Body of pancreas (tissue), 4 donors: ENCODE measurements around the gene FRMD5. TPM values are rescaled to one million over a fixed set of nuclear protein-coding genes. Genes with fewer than 3 reads are reported as not detected.

Experiments used
- ATAC-seq: fragments of 150-250 bp; one replicate; pipeline ENCODE4 v1.9.1; 2016
- DNase-seq, 4 donors: peaks; one replicate each; pipeline ENCODE4 v3.0.0-alpha.2; 2019
- H3K27ac ChIP-seq, 4 donors: fragments of 200-600 bp; sonication (generic); 1 replicate in 3 of 4; 2 replicates in 1 of 4; pipeline versions ENCODE4 v1.5.1 to v1.6.1; 2016 to 2019; ENCODE audit warnings: mild to moderate bottlenecking in 1 of 4, mixed read lengths in 1 of 4, moderate library complexity in 1 of 4
- H3K27me3 ChIP-seq, 2 donors: fragments of 200-600 bp; sonication (generic); one replicate each; pipeline ENCODE4 v1.6.0; 2016; ENCODE audit warnings: mild to moderate bottlenecking in 1 of 2
- H3K36me3 ChIP-seq, 2 donors: fragments of 200-600 bp; sonication (generic); replicated peaks in 1 of 2; 2 replicates each; pipeline ENCODE4 v1.5.1; 2016; ENCODE audit warnings: low read depth in 2 of 2; ENCODE audit not compliant: insufficient read depth in 1 of 2
- H3K4me1 ChIP-seq: fragments of 200-600 bp; sonication (generic); one replicate; pipeline ENCODE4 v1.6.0; 2016
- H3K4me3 ChIP-seq, 2 donors: fragments of 200-600 bp; sonication (generic); 1 replicate in 1 of 2; 2 replicates in 1 of 2; pipeline ENCODE4 v1.5.1; 2016 to 2019
- H3K9me3 ChIP-seq, 3 donors: fragments of 200-600 bp; sonication (generic); 1 replicate in 2 of 3; 2 replicates in 1 of 3; pipeline ENCODE4 v1.5.1; 2016
- POLR2A ChIP-seq, 3 donors: fragments of 450-650 bp; IDR thresholded peaks; one replicate each; pipeline ENCODE4 v1.6.1; 2016; ENCODE audit warnings: antibody characterized with exemption in 3 of 3, mild to moderate bottlenecking in 2 of 3
- WGBS, 2 donors: methylation state at CpG; one replicate each; pipeline ENCODE4 v1.1.5; 2017; 5-methylcytosine and 5-hydroxymethylcytosine counted together
- intact Hi-C: fragments of 100-400 bp; cut with DNase I; formaldehyde crosslinking; loops from one replicate; pipeline ENCODE4 v1.15.1; 2023
- total RNA-seq, 2 donors: library from RNA; depleted of rRNA; stranded (reverse); fragments of >200 nt; gene quantifications; one replicate each; pipeline ENCODE4 v1.1.0, GENCODE V29; 2016
- TF ChIP-seq, protein P1 (sequence below), 7 experiments: fragments of 450-650 bp in 4 of 7; fragments of 200-600 bp in 3 of 7; sonication (generic) in 3 of 7; IDR thresholded peaks; one replicate each; pipeline ENCODE4 v1.5.1; 2016 to 2019; ENCODE audit warnings: antibody characterized with exemption in 7 of 7

Gene FRMD5
- total RNA-seq, 2 donors from 2014 or later: 1.3 TPM; not detected in 1

DNA sequence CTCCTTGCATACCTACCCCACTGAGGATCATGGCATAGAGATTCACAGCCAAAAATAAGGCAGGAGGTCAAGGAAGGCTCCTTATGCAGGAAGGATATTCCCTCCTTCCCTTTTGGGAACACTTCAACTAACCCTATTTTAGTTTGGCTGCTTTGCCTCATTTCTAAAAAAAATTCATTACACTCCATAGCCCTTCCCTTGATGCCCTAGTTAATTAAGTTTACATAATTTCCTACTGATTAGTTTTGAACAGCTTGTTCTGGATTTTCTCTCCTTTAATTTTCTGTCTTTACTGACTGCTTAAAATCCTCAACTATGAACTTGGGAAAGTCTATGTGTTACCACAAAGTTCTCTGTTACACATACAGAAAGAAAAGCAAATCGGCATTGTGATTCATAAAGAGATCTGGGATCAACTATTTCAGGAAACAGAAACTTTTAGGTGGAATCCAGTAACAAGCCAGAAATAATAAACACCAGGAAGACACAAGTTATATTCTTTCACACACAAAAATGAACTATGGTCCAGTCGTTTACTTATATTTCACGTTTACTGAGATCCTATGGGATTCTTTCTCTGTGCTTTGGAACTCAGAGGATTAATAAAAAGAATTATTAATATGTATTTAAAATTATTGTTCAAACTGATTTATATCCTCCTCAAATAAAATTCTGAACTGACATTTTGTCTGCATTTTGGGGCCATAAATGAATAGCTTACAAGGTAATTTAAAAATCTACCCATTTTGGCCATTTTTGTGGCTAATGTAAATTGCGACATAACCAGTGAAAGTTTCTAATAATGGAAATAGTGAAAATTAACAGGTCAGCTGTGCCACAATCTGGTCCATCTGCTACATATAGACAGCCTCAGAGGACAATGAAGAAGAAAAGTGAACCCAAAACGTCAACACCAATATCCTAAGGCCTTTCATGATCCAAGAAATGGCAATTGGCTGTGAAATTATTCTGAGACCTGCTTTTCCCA, 113.8 kb downstream of the FRMD5 start:
- no peaks in the 10 kb centered on the region for H3K27me3 ChIP-seq
- WGBS, 2 donors: 83 to 85% methylated on average over 5 of the region's 5 CpGs
- no peaks in the 10 kb centered on the region for H3K9me3 ChIP-seq
- no peaks in the 10 kb centered on the region for H3K36me3 ChIP-seq
- no peak overlapping the region for H3K27ac ChIP-seq
- no peak for DNase-seq
- TF ChIP-seq POLR2A (IDR thresholded peaks at IDR 0.05): no peak
- TF ChIP-seq, protein P1, sequence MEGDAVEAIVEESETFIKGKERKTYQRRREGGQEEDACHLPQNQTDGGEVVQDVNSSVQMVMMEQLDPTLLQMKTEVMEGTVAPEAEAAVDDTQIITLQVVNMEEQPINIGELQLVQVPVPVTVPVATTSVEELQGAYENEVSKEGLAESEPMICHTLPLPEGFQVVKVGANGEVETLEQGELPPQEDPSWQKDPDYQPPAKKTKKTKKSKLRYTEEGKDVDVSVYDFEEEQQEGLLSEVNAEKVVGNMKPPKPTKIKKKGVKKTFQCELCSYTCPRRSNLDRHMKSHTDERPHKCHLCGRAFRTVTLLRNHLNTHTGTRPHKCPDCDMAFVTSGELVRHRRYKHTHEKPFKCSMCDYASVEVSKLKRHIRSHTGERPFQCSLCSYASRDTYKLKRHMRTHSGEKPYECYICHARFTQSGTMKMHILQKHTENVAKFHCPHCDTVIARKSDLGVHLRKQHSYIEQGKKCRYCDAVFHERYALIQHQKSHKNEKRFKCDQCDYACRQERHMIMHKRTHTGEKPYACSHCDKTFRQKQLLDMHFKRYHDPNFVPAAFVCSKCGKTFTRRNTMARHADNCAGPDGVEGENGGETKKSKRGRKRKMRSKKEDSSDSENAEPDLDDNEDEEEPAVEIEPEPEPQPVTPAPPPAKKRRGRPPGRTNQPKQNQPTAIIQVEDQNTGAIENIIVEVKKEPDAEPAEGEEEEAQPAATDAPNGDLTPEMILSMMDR (IDR thresholded peaks at IDR 0.05): no peak
- H3K4me3 ChIP-seq: no peak overlapping the region
- intact Hi-C loops: no loop called here
- no peaks in the 10 kb centered on the region for H3K4me1 ChIP-seq
- ATAC-seq: no peak

DNA sequence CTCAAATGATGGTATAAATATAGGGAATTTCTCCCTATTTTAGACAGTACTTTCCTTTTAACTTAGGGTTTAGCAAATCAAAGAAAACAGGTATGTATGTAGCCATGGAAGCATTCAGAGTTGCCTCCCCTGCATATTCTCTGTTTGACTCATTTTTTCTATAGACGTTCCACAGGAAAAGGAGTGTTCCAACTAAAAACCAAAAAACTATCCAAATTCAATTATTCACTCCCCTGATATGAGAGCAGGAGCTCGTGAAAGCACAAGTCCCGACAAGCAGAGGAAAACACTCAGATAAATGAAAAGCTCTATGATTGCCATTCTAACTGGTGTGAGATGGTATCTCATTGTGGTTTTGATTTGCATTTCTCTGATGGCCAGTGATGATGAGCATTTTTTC, 119.5 kb downstream of the FRMD5 start:
- DNase-seq: no peak
- TF ChIP-seq POLR2A (IDR thresholded peaks at IDR 0.05): no peak
- TF ChIP-seq, protein P1 (IDR thresholded peaks at IDR 0.05): no peak
- WGBS, 2 donors: 63 to 68% methylated on average over 3 of the region's 3 CpGs

DNA sequence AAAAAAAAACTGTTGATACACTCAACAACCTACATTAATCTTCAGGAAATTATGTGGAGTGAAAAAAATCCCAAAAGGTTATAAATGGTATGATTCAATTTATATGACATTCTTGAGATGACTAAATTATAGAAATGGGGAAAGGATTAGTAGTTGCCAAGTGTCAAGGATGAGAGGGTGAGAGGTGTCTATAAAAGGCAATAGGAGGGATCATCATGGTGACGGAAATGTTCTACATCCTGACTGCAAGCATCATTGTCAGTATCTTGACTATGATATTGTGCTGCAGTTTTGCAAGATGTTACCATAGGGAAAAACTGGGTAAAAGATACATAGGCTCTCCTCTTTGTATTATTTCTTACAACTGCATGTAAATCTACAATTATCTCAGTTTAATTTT, 125.6 kb downstream of the FRMD5 start:
- no peak for DNase-seq
- Histone ChIP-seq H3K36me3 (no peaks in the 10 kb centered on the region), H3K27ac (no peak overlapping the region), H3K4me1 (no peaks in the 10 kb centered on the region), H3K27me3 (no peaks in the 10 kb centered on the region), H3K9me3 (no peaks in the 10 kb centered on the region), H3K4me3 (no peak overlapping the region)
- WGBS, 2 donors: 87 to 100% methylated on average over 1 of the region's 1 CpG
- TF ChIP-seq, protein P1 (IDR thresholded peaks at IDR 0.05): no peak
- TF ChIP-seq POLR2A (IDR thresholded peaks at IDR 0.05): no peak
- intact Hi-C loops: loop anchor here (10.0 kb wide), 1 partner anchor 195 kb away; no protein-coding TSS in a partner anchor
- ATAC-seq: no peak

More for the DNA sequence above, 119.5 kb downstream of the FRMD5 start:
- Histone ChIP-seq H3K9me3 (no peaks in the 10 kb centered on the region), H3K4me1 (no peaks in the 10 kb centered on the region), H3K4me3 (no peak overlapping the region), H3K36me3 (no peaks in the 10 kb centered on the region), H3K27ac (no peak overlapping the region), H3K27me3 (no peaks in the 10 kb centered on the region)
- no peak for ATAC-seq
- intact Hi-C loops: no loop called here

DNA sequence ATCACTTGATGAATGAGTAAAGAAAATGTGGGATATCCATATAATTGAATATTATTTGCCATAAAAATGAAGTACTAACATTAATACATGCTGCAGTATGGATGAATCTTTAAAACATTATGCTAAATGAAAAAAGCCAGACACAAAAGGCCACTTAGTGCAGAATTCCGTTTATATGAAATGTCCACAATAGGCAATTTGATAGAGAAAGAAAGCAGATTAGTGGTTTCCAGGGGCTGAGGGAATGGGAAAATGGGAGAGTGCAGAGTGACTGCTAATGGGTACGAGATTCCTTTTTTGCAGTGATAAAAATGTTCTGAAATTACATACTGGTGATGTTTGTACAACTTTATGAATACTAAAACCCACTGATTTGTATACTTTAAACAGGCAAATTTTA, 126.7 kb downstream of the FRMD5 start:
- Histone ChIP-seq H3K27me3 (no peaks in the 10 kb centered on the region), H3K4me1 (no peaks in the 10 kb centered on the region), H3K4me3 (no peak overlapping the region), H3K27ac (no peak overlapping the region), H3K36me3 (no peaks in the 10 kb centered on the region), H3K9me3 (no peaks in the 10 kb centered on the region)
- no peak for ATAC-seq
- DNase-seq: no peak
- TF ChIP-seq POLR2A (IDR thresholded peaks at IDR 0.05): no peak
- TF ChIP-seq, protein P1 (IDR thresholded peaks at IDR 0.05): no peak
- 40% methylated on average over 2 of the region's 2 CpGs for WGBS, 2 donors
- intact Hi-C loops: loop anchor here (10.0 kb wide), 1 partner anchor 194 kb away; no protein-coding TSS in a partner anchor
